Sigmoid colon (tissue), 7 donors: ENCODE measurements around the gene MICOS13. TPM values are rescaled to one million over a fixed set of nuclear protein-coding genes. Genes with fewer than 3 reads are reported as not detected.
"Not testable (repeated sequence)": the region's sequence is repeated elsewhere in the genome, so short reads cannot be mapped to it uniquely, and the experiment has no call there.

Source experiments
- DNase-seq: peaks from one replicate; pipeline ENCODE4 v3.0.0-alpha.2; 2019
- H3K27ac ChIP-seq, 4 donors: fragments of 200-600 bp; sonication (generic); one replicate each; pipeline ENCODE4 v1.5.1; 2016 to 2019; ENCODE audit warnings: mild to moderate bottlenecking in 1 of 4
- H3K27me3 ChIP-seq, 3 donors: fragments of 200-600 bp; sonication (generic); one replicate each; pipeline ENCODE4 v1.5.1; 2019; ENCODE audit warnings: mild to moderate bottlenecking in 1 of 3
- H3K36me3 ChIP-seq, 4 donors: fragments of 200-600 bp; sonication (generic); one replicate each; pipeline ENCODE4 v1.5.1; 2016 to 2019
- H3K4me1 ChIP-seq, 4 donors: fragments of 200-600 bp; sonication (generic); one replicate each; pipeline ENCODE4 v1.5.1; 2017 to 2019
- H3K4me3 ChIP-seq, 4 donors: fragments of 200-600 bp; sonication (generic); one replicate each; pipeline ENCODE4 v1.5.1; 2017 to 2019; ENCODE audit warnings: mild to moderate bottlenecking in 2 of 4, moderate library complexity in 1 of 4
- H3K9me3 ChIP-seq, 4 donors: fragments of 200-600 bp in 3 of 4; sonication (generic) in 3 of 4; one replicate each; pipeline versions ENCODE4 v1.5.1 to v1.6.1; 2013 to 2019
- CTCF ChIP-seq, 4 experiments: fragments of 450-650 bp in 3 of 4; fragments of 200-600 bp in 1 of 4; IDR thresholded peaks; one replicate each; pipeline ENCODE4 v1.5.1; 2016 to 2019; ENCODE audit warnings: antibody characterized with exemption in 4 of 4, mild to moderate bottlenecking in 3 of 4, moderate library complexity in 2 of 4
- EP300 ChIP-seq, 4 donors: sonication (generic); formaldehyde crosslinking; IDR thresholded peaks; one replicate each; pipeline ENCODE4 v1.6.1; 2017; ENCODE audit warnings: antibody characterized with exemption in 4 of 4
- POLR2A ChIP-seq, 2 donors: fragments of 450-650 bp; IDR thresholded peaks; one replicate each; pipeline ENCODE4 v1.6.1; 2016; ENCODE audit warnings: antibody characterized with exemption in 2 of 2, mild to moderate bottlenecking in 2 of 2, moderate library complexity in 2 of 2
- POLR2AphosphoS5 ChIP-seq, 4 donors: sonication (generic); formaldehyde crosslinking; IDR thresholded peaks; one replicate each; pipeline ENCODE4 v1.6.1; 2017; ENCODE audit warnings: antibody characterized with exemption in 4 of 4
- WGBS, 2 donors: extraction: QIAGEN DNeasy Blood & Tissue Kit; methylation state at CpG; one replicate each; pipeline ENCODE4 v1.1.7; 2013; 5-methylcytosine and 5-hydroxymethylcytosine counted together
- intact Hi-C: fragments of 100-400 bp; cut with DNase I; formaldehyde crosslinking; loops from one replicate; pipeline ENCODE4 v1.15.1; 2023
- polyA plus RNA-seq, 3 donors: library from polyadenylated mRNA; stranded (reverse); fragments of 200-250 nt; gene quantifications; one replicate each; pipeline ENCODE4 v1.2.3, GENCODE V29; 2013
- total RNA-seq, 4 donors: library from RNA; depleted of rRNA; stranded (reverse); fragments of >200 nt; gene quantifications; one replicate each; pipeline ENCODE4 v1.1.0, GENCODE V29; 2016
- donor health status: healthy with polysubstance abuse.
- donor health status: Bipolar disorder and iron deficiency.
- donor health status: healthy.

Gene MICOS13
- total and polyA plus RNA-seq, 7 donors: 39.6 to 160 (median 87.8) TPM

DNA sequence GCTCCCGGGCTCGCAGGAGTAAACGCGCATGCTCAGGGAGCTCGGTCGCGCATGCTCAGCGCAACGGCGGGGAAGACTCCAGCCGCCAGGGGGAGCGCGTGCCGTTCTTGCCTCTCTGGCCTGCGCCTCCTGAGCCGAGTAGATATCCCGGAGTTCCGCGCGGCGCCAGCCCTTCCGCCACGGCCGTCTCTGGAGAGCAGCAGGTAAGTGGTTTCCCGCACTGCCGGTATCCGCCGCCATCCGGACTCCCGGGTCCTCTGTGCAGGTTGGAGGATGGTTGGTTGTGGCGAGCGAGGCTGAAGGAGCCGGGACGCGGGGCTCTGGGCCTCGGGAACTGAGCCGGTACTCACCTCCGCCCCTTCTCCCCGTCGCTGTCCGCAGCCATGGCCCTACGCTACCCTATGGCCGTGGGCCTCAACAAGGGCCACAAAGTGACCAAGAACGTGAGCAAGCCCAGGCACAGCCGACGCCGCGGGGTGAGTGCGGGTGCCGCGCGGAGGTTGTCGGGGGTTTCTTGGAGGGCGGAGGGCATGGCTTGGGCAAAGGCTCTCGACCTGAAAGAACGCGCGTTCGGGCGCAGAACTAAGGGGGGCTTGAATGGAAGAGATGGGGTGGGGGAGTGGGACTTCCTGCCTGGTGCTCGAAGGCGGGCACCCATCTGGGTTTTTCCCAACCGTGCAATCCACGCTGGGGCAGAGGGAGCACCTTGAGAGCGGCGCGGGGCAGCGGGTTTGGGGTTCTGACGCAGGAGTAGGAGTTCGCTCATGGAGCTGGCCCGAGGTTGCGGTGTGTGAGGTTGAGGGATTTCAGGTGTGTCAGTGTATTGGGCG is 10.0 kb upstream of the MICOS13 start, which contains the start of gene RPL36:
RPL36 (plus strand) TSS at position 171 of the 830 bp plus-strand sequence; CDS start at position 384, 213 bp downstream.
- intact Hi-C loops: loop anchor here (2.0 to 5.0 kb wide), 3 partner anchors 30 to 212 kb away; partner anchors contain the start of genes CATSPERD, LONP1, NDUFA11 and SAFB
- no peaks in the 10 kb centered on the region for H3K27me3 ChIP-seq
- H3K9me3 ChIP-seq: no peaks in the 10 kb centered on the region
- peak; percentile 99 for DNase-seq
- 0 to 1% methylated on average over 73 of the region's 73 CpGs for WGBS, 2 donors
- H3K36me3 ChIP-seq: peaks cover 16 to 38% (median 36%) of the 10 kb centered on the region in 4 donors
- peak within 1 kb of the TSS; percentile 89 to 96 (median 91) for H3K27ac ChIP-seq
- peak within 1 kb of the TSS; percentile 61 to 85 (median 67) for H3K4me3 ChIP-seq
- TF ChIP-seq POLR2A (IDR thresholded peaks at IDR 0.05): peak; percentile 90 to 93
- peak; percentile 97 to 98 (median 98) for TF ChIP-seq POLR2AphosphoS5 (IDR thresholded peaks at IDR 0.05)
- no peak for TF ChIP-seq EP300 (IDR thresholded peaks at IDR 0.05)
- TF ChIP-seq CTCF (IDR thresholded peaks at IDR 0.05): peak; percentile 94 to 97 (median 97)
- H3K4me1 ChIP-seq: peaks cover 0 to 46% (median 37%) of the 10 kb centered on the region in 4 donors

DNA sequence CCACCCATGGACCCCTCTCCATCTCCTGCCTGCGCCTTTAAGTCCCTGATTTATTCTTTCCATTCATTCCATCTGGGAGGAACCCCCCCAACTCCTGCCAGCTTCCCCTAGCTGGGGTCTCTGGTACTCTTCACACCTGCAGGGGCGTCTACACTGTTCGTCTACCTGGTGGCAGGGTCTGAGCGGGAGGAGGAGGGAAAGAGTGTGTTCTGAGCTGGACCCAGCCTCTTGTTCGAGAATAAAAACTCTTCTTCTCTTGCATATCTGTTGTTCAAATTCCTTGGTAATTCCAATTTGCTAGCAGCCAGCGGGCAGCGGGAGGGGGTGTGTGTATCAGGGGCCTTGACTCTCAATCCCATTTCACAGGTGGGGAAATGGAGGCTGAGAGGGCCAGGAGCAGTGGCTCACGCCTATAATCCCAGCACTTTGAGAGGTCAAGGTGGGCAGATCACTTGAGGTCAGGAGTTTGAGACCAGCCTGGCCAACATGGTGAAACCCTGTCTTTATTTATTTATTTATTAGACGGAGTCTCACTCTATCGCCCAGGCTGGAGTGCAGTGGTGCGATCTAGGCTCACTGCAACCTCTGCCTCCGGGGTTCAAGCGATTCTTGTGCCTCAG is 8.1 kb upstream of the MICOS13 start:
- H3K27me3 ChIP-seq, H3K9me3 ChIP-seq, H3K4me3 ChIP-seq, intact Hi-C loops, H3K27ac ChIP-seq: not testable (repeated sequence)
- 94 to 96% methylated on average over 13 of the region's 13 CpGs for WGBS, 2 donors
- H3K4me1 ChIP-seq: peaks cover 0 to 46% (median 37%) of the 10 kb centered on the region in 4 donors
- peak; percentile 67 for DNase-seq
- peaks cover 6 to 18% (median 18%) of the 10 kb centered on the region in 4 donors for H3K36me3 ChIP-seq

DNA sequence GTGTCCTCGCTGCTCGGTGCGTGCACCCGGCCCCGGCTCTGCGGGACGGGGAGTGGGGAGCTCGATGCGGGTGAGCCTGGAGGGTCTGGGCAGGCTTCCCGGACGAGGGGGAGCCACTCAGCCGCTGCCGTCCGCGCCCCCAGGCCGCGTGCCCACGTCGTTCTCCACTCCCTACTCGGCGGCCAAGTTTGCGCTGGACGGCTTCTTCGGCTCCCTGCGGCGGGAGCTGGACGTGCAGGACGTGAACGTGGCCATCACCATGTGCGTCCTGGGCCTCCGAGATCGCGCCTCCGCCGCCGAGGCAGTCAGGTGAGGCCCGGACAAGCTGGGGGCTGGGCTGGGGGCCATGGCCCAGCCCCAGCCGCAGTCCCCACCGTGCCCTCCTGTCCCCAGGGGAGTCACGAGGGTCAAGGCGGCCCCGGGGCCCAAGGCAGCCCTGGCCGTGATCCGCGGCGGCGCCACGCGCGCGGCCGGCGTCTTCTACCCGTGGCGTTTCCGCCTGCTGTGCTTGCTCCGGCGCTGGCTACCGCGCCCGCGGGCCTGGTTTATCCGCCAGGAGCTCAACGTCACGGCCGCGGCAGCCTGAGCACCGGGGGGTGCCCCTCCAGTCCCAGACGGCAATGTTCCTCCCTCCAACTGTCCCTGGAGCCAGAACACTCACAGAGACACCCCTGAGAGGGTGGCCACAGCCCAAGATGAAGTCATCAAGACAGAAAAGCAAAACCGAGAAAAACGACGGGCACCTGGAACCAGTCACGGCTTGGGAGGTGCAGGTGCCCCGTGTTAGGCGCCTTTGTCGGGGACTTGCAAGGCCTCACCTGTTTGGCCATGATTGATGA is 7.3 kb upstream of the MICOS13 start:
- Histone ChIP-seq H3K4me1 (peaks cover 0 to 38% (median 33%) of the 10 kb centered on the region in 4 donors), H3K27me3 (no peaks in the 10 kb centered on the region), H3K36me3 (peaks cover 0 to 10% (median 10%) of the 10 kb centered on the region in 4 donors), H3K27ac (peak overlapping the region; percentile 71 to 93 (median 84)), H3K9me3 (no peaks in the 10 kb centered on the region), H3K4me3 (peak overlapping the region; percentile 42 to 65 (median 52))
- WGBS, 2 donors: 56 to 66% methylated on average over 76 of the region's 76 CpGs
- intact Hi-C loops: no loop called here
- peak; percentile 66 for DNase-seq
- TF ChIP-seq CTCF (IDR thresholded peaks at IDR 0.05) (peak in 3 of 4 experiments; percentile 2 to 65 (median 9)), EP300 (IDR thresholded peaks at IDR 0.05) (no peak)

GRCh38 chr19:5686647-5687359 is 6.5 kb upstream of the MICOS13 start:
- intact Hi-C loops: no loop called here
- Histone ChIP-seq H3K4me3 (peak overlapping the region; percentile 42 to 65 (median 52)), H3K27me3 (no peaks in the 10 kb centered on the region), H3K4me1 (peaks cover 0 to 30% (median 25%) of the 10 kb centered on the region in 4 donors), H3K36me3 (peaks cover 0 to 4% (median 2%) of the 10 kb centered on the region in 4 donors), H3K27ac (peak overlapping the region; percentile 71 to 93 (median 84)), H3K9me3 (no peaks in the 10 kb centered on the region)
- TF ChIP-seq EP300 (IDR thresholded peaks at IDR 0.05): no peak
- TF ChIP-seq CTCF (IDR thresholded peaks at IDR 0.05): peak in 3 of 4 experiments; percentile 72 to 83 (median 80)
- peak in 1 of 4 donors; percentile 4 for TF ChIP-seq POLR2AphosphoS5 (IDR thresholded peaks at IDR 0.05)
- peak; percentile 98 for DNase-seq
- 1% methylated on average over 59 of the region's 59 CpGs for WGBS, 2 donors
